Ectodermal cell (in vitro differentiated cells): ENCODE measurements around the gene COL4A5.
"Not testable (repeated sequence)": the region's sequence is repeated elsewhere in the genome, so short reads cannot be mapped to it uniquely, and the experiment has no call there.

Experiments
- H3K27ac ChIP-seq: 2 replicates; pipeline ENCODE4 v1.7.0; 2013; ENCODE audit warnings: mild to moderate bottlenecking, low read depth, low read length; ENCODE audit not compliant: insufficient read depth, poor library complexity, severe bottlenecking
- H3K27me3 ChIP-seq: 2 replicates; pipeline ENCODE4 v1.7.0; 2013; ENCODE audit warnings: mild to moderate bottlenecking, low read length; ENCODE audit not compliant: insufficient read depth, control insufficient read depth, poor library complexity, severe bottlenecking
- H3K36me3 ChIP-seq: one replicate; pipeline ENCODE4 v1.7.0; 2013; ENCODE audit warnings: low read length; ENCODE audit not compliant: control insufficient read depth, insufficient read depth
- H3K4me1 ChIP-seq: one replicate; pipeline ENCODE4 v1.7.0; 2013; ENCODE audit warnings: low read length; ENCODE audit not compliant: control insufficient read depth, insufficient read depth
- H3K4me3 ChIP-seq: 2 replicates; pipeline ENCODE4 v1.7.0; 2013; ENCODE audit warnings: low read depth, low read length, control low read depth; ENCODE audit not compliant: insufficient read depth
- H3K9me3 ChIP-seq: 2 replicates; pipeline ENCODE4 v1.7.0; 2013; ENCODE audit warnings: mild to moderate bottlenecking, low read length, moderate library complexity; ENCODE audit not compliant: control insufficient read depth
- WGBS, 2 experiments: methylation state at CpG; one replicate each; pipeline ENCODE4 v1.1.7; 2013; ENCODE audit warnings: missing lambda C conversion rate in 2 of 2; 5-methylcytosine and 5-hydroxymethylcytosine counted together

Gene COL4A5

GRCh38 chrX:108453841-108454240 is 14.2 kb downstream of the COL4A5 start:
- 88 to 100% methylated on average over 1 to 2 of the region's 3 CpGs for WGBS, 2 experiments
- Histone ChIP-seq H3K27ac (no peak overlapping the region), H3K36me3 (no peaks in the 10 kb centered on the region), H3K4me1 (no peaks in the 10 kb centered on the region), H3K9me3 (no peaks in the 10 kb centered on the region), H3K4me3 (no peak overlapping the region), H3K27me3 (no peaks in the 10 kb centered on the region)

GRCh38 chrX:108456971-108457477 is 17.4 kb downstream of the COL4A5 start:
- no peaks in the 10 kb centered on the region for H3K4me1 ChIP-seq
- WGBS, 2 experiments = 90 to 92% methylated on average over 2 to 3 of the region's 4 CpGs
- no peaks in the 10 kb centered on the region for H3K36me3 ChIP-seq
- no peak overlapping the region for H3K27ac ChIP-seq
- no peak overlapping the region for H3K4me3 ChIP-seq
- no peaks in the 10 kb centered on the region for H3K27me3 ChIP-seq
- no peaks in the 10 kb centered on the region for H3K9me3 ChIP-seq

GRCh38 chrX:108464604-108465003 is 25.0 kb downstream of the COL4A5 start:
- no peaks in the 10 kb centered on the region for H3K36me3 ChIP-seq
- H3K27me3 ChIP-seq = no peaks in the 10 kb centered on the region
- 70 to 85% methylated on average over 3 of the region's 3 CpGs for WGBS, 2 experiments
- H3K4me1 ChIP-seq = no peaks in the 10 kb centered on the region
- H3K27ac ChIP-seq = no peak overlapping the region
- H3K9me3 ChIP-seq = no peaks in the 10 kb centered on the region
- no peak overlapping the region for H3K4me3 ChIP-seq

GRCh38 chrX:108468486-108468885 is 28.8 kb downstream of the COL4A5 start:
- H3K27me3 ChIP-seq = no peaks in the 10 kb centered on the region
- no peaks in the 10 kb centered on the region for H3K9me3 ChIP-seq
- no peak overlapping the region for H3K27ac ChIP-seq
- no peaks in the 10 kb centered on the region for H3K4me1 ChIP-seq
- no peaks in the 10 kb centered on the region for H3K36me3 ChIP-seq
- no peak overlapping the region for H3K4me3 ChIP-seq
- 94 to 100% methylated on average over 1 of the region's 1 CpG for WGBS, 2 experiments

- no peaks in the 10 kb centered on the region for H3K4me1 ChIP-seq
- H3K36me3 ChIP-seq = peaks cover 3% of the 10 kb centered on the region
- no peaks in the 10 kb centered on the region for H3K27me3 ChIP-seq
- no peaks in the 10 kb centered on the region for H3K9me3 ChIP-seq
- H3K27ac ChIP-seq = no peak overlapping the region
- no peak overlapping the region for H3K4me3 ChIP-seq
Observed at GRCh38 chrX:108473979-108474378, 34.3 kb downstream of the COL4A5 start.

GRCh38 chrX:108481528-108481927 is 41.9 kb downstream of the COL4A5 start:
- H3K27ac ChIP-seq, H3K27me3 ChIP-seq, H3K4me1 ChIP-seq, H3K36me3 ChIP-seq, H3K9me3 ChIP-seq, H3K4me3 ChIP-seq: not testable (repeated sequence)
- WGBS, 2 experiments = 89 to 99% methylated on average over 6 of the region's 6 CpGs

- Histone ChIP-seq H3K4me3 (no peak overlapping the region), H3K9me3 (no peaks in the 10 kb centered on the region), H3K4me1 (no peaks in the 10 kb centered on the region), H3K27ac (no peak overlapping the region), H3K36me3 (no peaks in the 10 kb centered on the region), H3K27me3 (no peaks in the 10 kb centered on the region)
- 96 to 98% methylated on average over 3 of the region's 3 CpGs for WGBS, 2 experiments
Observed at GRCh38 chrX:108484251-108484650, 44.6 kb downstream of the COL4A5 start.

DNA sequence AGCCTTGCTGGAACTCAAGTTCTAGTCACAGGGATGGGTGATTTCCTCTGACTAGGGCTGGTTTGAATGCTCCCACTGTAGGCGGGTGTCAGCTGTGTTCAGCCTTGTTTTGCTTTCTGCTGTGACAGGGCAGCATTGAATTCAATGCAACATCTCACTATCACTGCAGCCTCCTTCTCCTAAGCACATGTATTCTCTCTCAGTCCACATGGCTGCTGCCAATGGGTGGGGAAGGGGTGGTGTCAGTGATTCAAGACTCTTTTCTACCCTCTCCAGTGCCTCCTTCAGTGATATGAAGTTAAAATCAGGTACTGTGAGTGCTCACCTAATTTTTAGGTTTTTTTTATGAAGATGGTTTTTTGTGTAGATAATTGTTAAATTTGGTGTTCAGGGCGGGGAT is 46.3 kb downstream of the COL4A5 start:
- no peak overlapping the region for H3K4me3 ChIP-seq
- 100% methylated on average over 1 of the region's 2 CpGs for WGBS, 2 experiments
- no peaks in the 10 kb centered on the region for H3K36me3 ChIP-seq
- H3K9me3 ChIP-seq = no peaks in the 10 kb centered on the region
- H3K4me1 ChIP-seq = no peaks in the 10 kb centered on the region
- no peak overlapping the region for H3K27ac ChIP-seq
- no peaks in the 10 kb centered on the region for H3K27me3 ChIP-seq

DNA sequence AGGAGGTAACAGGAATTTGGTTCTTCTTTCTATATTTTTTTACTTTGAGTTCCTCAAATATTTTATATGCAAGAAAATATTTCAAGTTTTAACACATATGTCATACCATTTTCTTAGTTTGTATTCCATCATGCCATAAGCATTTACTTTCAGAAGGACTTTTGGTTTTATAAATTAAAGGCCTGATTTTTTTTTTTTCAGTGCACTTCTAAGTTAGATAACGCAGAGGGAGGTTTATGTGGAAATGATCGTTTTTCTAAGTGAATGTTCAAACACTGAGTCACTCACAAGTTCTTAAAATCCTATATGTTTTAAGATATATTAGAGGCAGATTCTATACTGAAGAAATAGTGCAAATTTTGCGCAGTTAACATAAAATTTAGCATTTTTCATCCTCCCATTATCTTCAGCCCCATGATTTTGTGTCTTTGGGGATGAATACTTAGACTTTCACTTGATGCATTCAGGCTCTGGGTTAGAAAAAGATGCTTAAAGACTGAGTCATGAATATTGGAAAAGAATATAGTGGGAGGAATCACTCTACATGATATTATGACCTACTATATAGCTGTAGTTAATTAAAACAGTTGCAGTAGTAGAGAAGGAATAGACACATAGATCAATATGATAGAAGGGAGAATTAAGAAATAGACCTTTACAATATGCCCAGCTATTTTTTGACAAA is 54.9 kb downstream of the COL4A5 start:
- Histone ChIP-seq H3K4me1 (no peaks in the 10 kb centered on the region), H3K27me3 (no peaks in the 10 kb centered on the region), H3K36me3 (no peaks in the 10 kb centered on the region), H3K27ac (no peak overlapping the region), H3K4me3 (no peak overlapping the region), H3K9me3 (no peaks in the 10 kb centered on the region)
- 100% methylated on average over 1 of the region's 3 CpGs; no CpG with 5 or more reads in 1 of the 2 experiments for WGBS, 2 experiments

DNA sequence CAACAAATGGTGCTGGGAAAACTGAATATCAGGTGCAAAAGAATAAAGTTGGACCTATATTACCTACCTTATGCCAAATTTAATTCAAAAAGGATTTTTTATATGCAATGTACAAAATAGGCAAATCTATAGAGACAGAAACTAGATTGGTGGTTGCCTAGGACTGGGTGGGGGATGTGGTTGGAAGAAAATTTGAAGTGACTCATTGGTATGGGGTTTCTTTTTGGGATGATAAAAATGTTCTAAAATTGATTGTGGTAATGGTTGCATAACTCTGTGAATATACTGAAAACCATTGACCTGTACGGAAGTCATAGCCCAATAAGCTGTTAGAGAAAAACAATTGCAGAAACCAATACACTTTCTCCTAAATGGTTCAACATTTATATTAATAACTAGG is 72.1 kb downstream of the COL4A5 start:
- Histone ChIP-seq H3K9me3 (no peaks in the 10 kb centered on the region), H3K27me3 (no peaks in the 10 kb centered on the region), H3K27ac (no peak overlapping the region), H3K36me3 (no peaks in the 10 kb centered on the region), H3K4me1 (no peaks in the 10 kb centered on the region), H3K4me3 (no peak overlapping the region)
- WGBS, 2 experiments = no CpG with 5 or more reads among the region's 1 CpG

DNA sequence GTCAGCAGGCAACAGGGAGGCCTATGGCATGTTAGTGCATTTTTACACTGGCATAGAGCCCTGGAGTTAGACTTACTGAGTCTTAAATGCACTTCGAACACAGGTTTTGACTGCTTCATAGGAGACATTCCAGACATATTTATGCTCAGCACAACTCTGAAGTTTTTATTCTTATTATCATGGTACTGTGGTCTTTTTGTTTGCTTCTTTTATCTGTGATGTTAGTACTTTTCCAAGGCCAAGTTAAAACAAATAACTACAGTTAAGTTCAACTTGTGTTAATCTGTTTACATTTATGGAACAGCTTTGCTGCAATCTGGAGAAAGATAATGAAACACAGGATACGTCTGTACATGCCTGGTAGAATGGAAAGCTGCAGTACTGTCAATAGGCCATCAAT is 76.5 kb downstream of the COL4A5 start:
- Histone ChIP-seq H3K27me3 (no peaks in the 10 kb centered on the region), H3K27ac (no peak overlapping the region), H3K36me3 (no peaks in the 10 kb centered on the region), H3K4me3 (no peak overlapping the region), H3K4me1 (no peaks in the 10 kb centered on the region), H3K9me3 (no peaks in the 10 kb centered on the region)
- WGBS, 2 experiments = 100% methylated on average over 1 of the region's 2 CpGs
